HEK293 (cell line): Measurements from ENCODE around the gene CDNF.
A peak's percentile ranks its signal among the peaks of the same experiment; 100 is the strongest.

Experiments
- GFI1B ChIP-seq: fragments of 450-650 bp; formaldehyde crosslinking; IDR thresholded peaks from 2 replicates; pipeline ENCODE4 v1.5.1; 2016; ENCODE audit warnings: missing biosample characterization, missing genetic modification characterization
- OSR2 ChIP-seq: fragments of 450-650 bp; formaldehyde crosslinking; IDR thresholded peaks from 2 replicates; pipeline ENCODE4 v1.5.1; 2016; ENCODE audit warnings: missing biosample characterization, missing genetic modification characterization
- PRDM10 ChIP-seq: fragments of 450-650 bp; formaldehyde crosslinking; IDR thresholded peaks from 2 replicates; pipeline ENCODE4 v1.5.1; 2016; ENCODE audit warnings: missing biosample characterization, missing genetic modification characterization
- REST ChIP-seq: fragments of 450-650 bp; formaldehyde crosslinking; IDR thresholded peaks from 2 replicates; pipeline ENCODE4 v1.5.1; 2016; ENCODE audit warnings: missing biosample characterization, missing genetic modification characterization
- SP2 ChIP-seq: fragments of 450-650 bp; formaldehyde crosslinking; IDR thresholded peaks from 2 replicates; pipeline ENCODE4 v1.5.1; 2016; ENCODE audit warnings: missing biosample characterization, missing genetic modification characterization
- ZBTB20 ChIP-seq: fragments of 450-650 bp; formaldehyde crosslinking; IDR thresholded peaks from 2 replicates; pipeline ENCODE4 v1.5.1; 2016; ENCODE audit warnings: missing biosample characterization, missing genetic modification characterization
- ZBTB49 ChIP-seq: fragments of 450-650 bp; formaldehyde crosslinking; IDR thresholded peaks from 2 replicates; pipeline ENCODE4 v1.5.1; 2016; ENCODE audit warnings: missing biosample characterization, missing genetic modification characterization, low read depth
- ZIC2 ChIP-seq: fragments of 450-650 bp; formaldehyde crosslinking; IDR thresholded peaks from 2 replicates; pipeline ENCODE4 v1.5.1; 2016; ENCODE audit warnings: missing biosample characterization, missing genetic modification characterization
- ZNF121 ChIP-seq: fragments of 450-650 bp; formaldehyde crosslinking; IDR thresholded peaks from 2 replicates; pipeline ENCODE4 v1.5.1; 2016; ENCODE audit warnings: missing biosample characterization, missing genetic modification characterization
- ZNF133 ChIP-seq: fragments of 450-650 bp; formaldehyde crosslinking; IDR thresholded peaks from 2 replicates; pipeline ENCODE4 v1.5.1; 2016; ENCODE audit warnings: missing biosample characterization, missing genetic modification characterization
- ZNF140 ChIP-seq: fragments of 450-650 bp; formaldehyde crosslinking; IDR thresholded peaks from 2 replicates; pipeline ENCODE4 v1.5.1; 2016; ENCODE audit warnings: missing biosample characterization, missing genetic modification characterization
- ZNF169 ChIP-seq: fragments of 450-650 bp; formaldehyde crosslinking; IDR thresholded peaks from 2 replicates; pipeline ENCODE4 v1.5.1; 2016; ENCODE audit warnings: missing biosample characterization, missing genetic modification characterization
- ZNF23 ChIP-seq: fragments of 450-650 bp; formaldehyde crosslinking; IDR thresholded peaks from 2 replicates; pipeline ENCODE4 v1.5.1; 2016; ENCODE audit warnings: missing biosample characterization, missing genetic modification characterization, borderline replicate concordance
- ZNF335 ChIP-seq: fragments of 450-650 bp; formaldehyde crosslinking; conservative IDR thresholded peaks from 2 replicates; pipeline ENCODE4 v1.5.1; 2016; ENCODE audit warnings: missing biosample characterization, missing genetic modification characterization
- ZNF341 ChIP-seq: fragments of 450-650 bp; formaldehyde crosslinking; IDR thresholded peaks from 2 replicates; pipeline ENCODE4; 2016; ENCODE audit warnings: low read depth, missing biosample characterization, missing genetic modification characterization
- ZNF510 ChIP-seq: fragments of 450-650 bp; formaldehyde crosslinking; IDR thresholded peaks from 2 replicates; pipeline ENCODE4 v1.5.1; 2018; ENCODE audit warnings: mild to moderate bottlenecking, missing genetic modification characterization, missing biosample characterization; ENCODE audit not compliant: insufficient replicate concordance
- ZNF585B ChIP-seq: fragments of 450-650 bp; formaldehyde crosslinking; IDR thresholded peaks from 2 replicates; pipeline ENCODE4 v1.5.1; 2016; ENCODE audit warnings: missing biosample characterization, missing genetic modification characterization
- ZNF645 ChIP-seq: fragments of 450-650 bp; formaldehyde crosslinking; IDR thresholded peaks from 2 replicates; pipeline ENCODE4; 2016; ENCODE audit warnings: missing biosample characterization, missing genetic modification characterization
- ZNF660 ChIP-seq: fragments of 450-650 bp; IDR thresholded peaks from 2 replicates; pipeline ENCODE4 v1.5.1; 2018; ENCODE audit warnings: missing biosample characterization, mild to moderate bottlenecking, missing genetic modification characterization
- ZNF677 ChIP-seq: fragments of 450-650 bp; IDR thresholded peaks from 2 replicates; pipeline ENCODE4 v1.5.0; 2018; ENCODE audit warnings: missing biosample characterization, mild to moderate bottlenecking, missing genetic modification characterization, moderate library complexity
- ZNF701 ChIP-seq: fragments of 450-650 bp; formaldehyde crosslinking; IDR thresholded peaks from 2 replicates; pipeline ENCODE4 v1.5.1; 2016; ENCODE audit warnings: missing biosample characterization, missing genetic modification characterization
- ZNF830 ChIP-seq: fragments of 450-650 bp; IDR thresholded peaks from 2 replicates; pipeline ENCODE4 v1.5.0; 2018; ENCODE audit warnings: missing biosample characterization, missing genetic modification characterization, low read depth, mild to moderate bottlenecking, moderate library complexity
- TF ChIP-seq, protein P1 (sequence below): fragments of 450-650 bp; formaldehyde crosslinking; IDR thresholded peaks from 2 replicates; pipeline ENCODE4 v1.5.1; 2016; ENCODE audit warnings: missing biosample characterization, missing genetic modification characterization
- TF ChIP-seq, protein P2 (sequence below): fragments of 450-650 bp; formaldehyde crosslinking; IDR thresholded peaks from 2 replicates; pipeline ENCODE4 v1.5.1; 2016; ENCODE audit warnings: missing biosample characterization, missing genetic modification characterization, low read depth

The CDNF gene

DNA sequence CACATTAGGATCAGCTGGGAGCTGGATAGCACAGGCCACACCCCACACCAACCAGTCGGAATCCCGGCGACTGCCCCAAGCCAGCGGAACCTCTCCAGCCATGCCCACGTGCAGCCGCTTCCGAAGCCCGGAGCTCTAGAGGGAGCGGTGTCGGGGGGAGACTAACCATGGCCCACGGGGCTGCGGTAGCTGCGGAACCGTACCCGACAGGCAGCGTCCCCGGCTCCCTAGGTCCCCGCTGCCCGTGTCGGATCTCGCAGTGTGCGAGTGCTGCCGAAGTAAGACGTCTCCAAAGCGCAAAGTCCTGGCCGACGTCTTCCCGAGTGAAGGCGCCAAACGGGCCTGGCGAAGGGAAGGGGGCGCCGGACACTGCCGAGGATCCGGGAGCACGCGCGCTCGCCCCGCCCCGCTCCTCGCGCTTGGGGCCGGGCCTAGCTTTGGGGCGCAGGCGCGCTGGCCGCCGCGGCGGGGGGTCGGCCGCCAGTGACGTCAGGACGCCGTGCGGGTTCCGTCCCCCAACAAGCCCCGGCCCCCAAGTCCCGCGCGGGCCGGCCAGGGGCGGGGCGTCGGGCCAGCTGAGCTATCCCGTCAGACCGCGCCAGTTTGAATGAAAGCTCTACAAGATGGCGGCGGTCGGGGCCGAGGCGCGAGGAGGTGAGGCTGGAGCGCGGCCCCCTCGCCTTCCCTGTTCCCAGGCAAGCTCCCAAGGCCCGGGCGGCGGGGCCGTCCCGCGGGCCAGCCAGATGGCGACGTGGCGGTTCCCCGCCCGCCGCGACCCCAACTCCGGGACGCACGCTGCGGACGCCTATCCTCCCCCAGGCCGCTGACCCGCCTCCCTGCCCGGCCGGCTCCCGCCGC is 40.7 kb upstream of the CDNF start, which contains the start of gene SUV39H2 (continued):
- TF ChIP-seq ZNF645 (tag by site-specific recombination) (no peak), ZNF341 (peak; percentile 78; the same call in 1 of the 2 replicates), OSR2 (tag by site-specific recombination) (peak; percentile 36; the same call in 1 of the 2 replicates), ZNF133 (tag by site-specific recombination) (no peak), ZNF169 (tag by site-specific recombination) (no peak), ZNF510 (tag by site-specific recombination) (no peak), ZNF140 (tag by site-specific recombination) (no peak), ZIC2 (tag by site-specific recombination) (no peak), SP2 (tag by site-specific recombination) (peak; percentile 60), ZBTB20 (peak; percentile 76), ZNF585B (tag by site-specific recombination) (no peak), PRDM10 (peak; percentile 60; the same call in 1 of the 2 replicates), ZNF121 (tag by site-specific recombination) (0 out of 2 replicates have a peak, but pooled peaks have one; percentile 35), ZNF23 (tag by site-specific recombination) (no peak), ZNF701 (tag by site-specific recombination) (no peak), GFI1B (tag by site-specific recombination) (no peak), REST (tag by site-specific recombination) (peak; percentile 90), ZNF660 (tag by site-specific recombination) (peak; percentile 18), ZNF830 (tag by site-specific recombination) (no peak), ZBTB49 (no peak), ZNF335 (tag by site-specific recombination) (peak; percentile 94), ZNF677 (tag by site-specific recombination) (0 out of 2 replicates have a peak, but pooled peaks have one; percentile 3)
- TF ChIP-seq, protein P1, sequence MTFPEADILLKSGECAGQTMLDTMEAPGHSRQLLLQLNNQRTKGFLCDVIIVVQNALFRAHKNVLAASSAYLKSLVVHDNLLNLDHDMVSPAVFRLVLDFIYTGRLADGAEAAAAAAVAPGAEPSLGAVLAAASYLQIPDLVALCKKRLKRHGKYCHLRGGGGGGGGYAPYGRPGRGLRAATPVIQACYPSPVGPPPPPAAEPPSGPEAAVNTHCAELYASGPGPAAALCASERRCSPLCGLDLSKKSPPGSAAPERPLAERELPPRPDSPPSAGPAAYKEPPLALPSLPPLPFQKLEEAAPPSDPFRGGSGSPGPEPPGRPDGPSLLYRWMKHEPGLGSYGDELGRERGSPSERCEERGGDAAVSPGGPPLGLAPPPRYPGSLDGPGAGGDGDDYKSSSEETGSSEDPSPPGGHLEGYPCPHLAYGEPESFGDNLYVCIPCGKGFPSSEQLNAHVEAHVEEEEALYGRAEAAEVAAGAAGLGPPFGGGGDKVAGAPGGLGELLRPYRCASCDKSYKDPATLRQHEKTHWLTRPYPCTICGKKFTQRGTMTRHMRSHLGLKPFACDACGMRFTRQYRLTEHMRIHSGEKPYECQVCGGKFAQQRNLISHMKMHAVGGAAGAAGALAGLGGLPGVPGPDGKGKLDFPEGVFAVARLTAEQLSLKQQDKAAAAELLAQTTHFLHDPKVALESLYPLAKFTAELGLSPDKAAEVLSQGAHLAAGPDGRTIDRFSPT (tag by site-specific recombination) = no peak
- TF ChIP-seq, protein P2, sequence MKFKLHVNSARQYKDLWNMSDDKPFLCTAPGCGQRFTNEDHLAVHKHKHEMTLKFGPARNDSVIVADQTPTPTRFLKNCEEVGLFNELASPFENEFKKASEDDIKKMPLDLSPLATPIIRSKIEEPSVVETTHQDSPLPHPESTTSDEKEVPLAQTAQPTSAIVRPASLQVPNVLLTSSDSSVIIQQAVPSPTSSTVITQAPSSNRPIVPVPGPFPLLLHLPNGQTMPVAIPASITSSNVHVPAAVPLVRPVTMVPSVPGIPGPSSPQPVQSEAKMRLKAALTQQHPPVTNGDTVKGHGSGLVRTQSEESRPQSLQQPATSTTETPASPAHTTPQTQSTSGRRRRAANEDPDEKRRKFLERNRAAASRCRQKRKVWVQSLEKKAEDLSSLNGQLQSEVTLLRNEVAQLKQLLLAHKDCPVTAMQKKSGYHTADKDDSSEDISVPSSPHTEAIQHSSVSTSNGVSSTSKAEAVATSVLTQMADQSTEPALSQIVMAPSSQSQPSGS (tag by site-specific recombination) = no peak
